Measurements from ENCODE around the gene SLC4A3. TPM values are rescaled to one million over a fixed set of nuclear protein-coding genes. Genes with fewer than 3 reads are reported as not detected.

Gene SLC4A3
- total RNA-seq, 4 donors from 2014 or later: 0.48 to 3.2 (median 2.1) TPM

DNA sequence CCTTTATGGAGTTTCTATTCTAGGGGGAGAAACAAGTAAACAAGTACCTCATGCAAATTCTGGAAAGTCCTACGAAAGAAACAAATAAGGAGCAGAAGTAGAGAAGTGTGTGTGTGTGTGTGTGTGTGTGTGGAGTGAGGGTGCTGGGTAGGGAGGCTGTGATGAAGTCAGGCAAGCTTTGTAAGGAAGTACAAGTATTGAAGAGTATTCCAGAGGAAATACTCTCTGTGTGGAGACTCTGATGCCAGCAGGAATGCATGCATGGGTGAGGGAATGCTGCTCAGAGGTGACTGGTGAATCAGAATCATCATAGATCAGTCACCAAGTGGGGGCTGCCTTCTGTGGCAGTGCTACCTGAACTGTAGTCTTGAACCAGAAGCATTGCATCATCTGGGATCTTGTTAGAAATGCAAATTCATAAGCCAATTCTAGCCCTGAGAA lies 34.5 kb downstream of the SLC4A3 start:
- DNase-seq (ENCODE audit: low spot score in 2 of 2): peak in 1 of 2 donors; percentile 6
- Histone ChIP-seq H3K36me3 (no peaks in the 10 kb centered on the region), H3K27me3 (peaks cover 15% of the 10 kb centered on the region), H3K9me3 (no peaks in the 10 kb centered on the region), H3K27ac (no peak overlapping the region), H3K4me1 (no peaks in the 10 kb centered on the region), H3K4me3 (no peak overlapping the region)
- TF ChIP-seq CTCF (IDR thresholded peaks at IDR 0.05): no peak
- TF ChIP-seq POLR2A (IDR thresholded peaks at IDR 0.05): no peak
- no peak for TF ChIP-seq POLR2AphosphoS5 (IDR thresholded peaks at IDR 0.05)
- no peak for TF ChIP-seq EP300 (IDR thresholded peaks at IDR 0.05)
- WGBS: 80% methylated on average over 1 of the region's 1 CpG

GRCh38 chr2:219662566-219662965 lies 35.1 kb downstream of the SLC4A3 start:
- TF ChIP-seq EP300 (IDR thresholded peaks at IDR 0.05): no peak
- TF ChIP-seq CTCF (IDR thresholded peaks at IDR 0.05): no peak
- no peak for TF ChIP-seq POLR2A (IDR thresholded peaks at IDR 0.05)
- no peaks in the 10 kb centered on the region for H3K4me1 ChIP-seq
- H3K27me3 ChIP-seq: peaks cover 15% of the 10 kb centered on the region
- no peak overlapping the region for H3K4me3 ChIP-seq
- H3K36me3 ChIP-seq: no peaks in the 10 kb centered on the region
- DNase-seq (ENCODE audit: low spot score in 2 of 2): peak in 1 of 2 donors; percentile 24
- H3K27ac ChIP-seq: no peak overlapping the region
- H3K9me3 ChIP-seq: no peaks in the 10 kb centered on the region

- WGBS: 81% methylated on average over 11 of the region's 11 CpGs
- DNase-seq (ENCODE audit: low spot score in 2 of 2): peak in 1 of 2 donors; percentile 23
- TF ChIP-seq EP300 (IDR thresholded peaks at IDR 0.05) (no peak), POLR2A (IDR thresholded peaks at IDR 0.05) (no peak), CTCF (IDR thresholded peaks at IDR 0.05) (no peak)
These were observed 35.8 kb downstream of the SLC4A3 start for GRCh38 chr2:219663116-219663762.

GRCh38 chr2:219664041-219664440 lies 36.6 kb downstream of the SLC4A3 start:
- H3K4me3 ChIP-seq: no peak overlapping the region
- H3K4me1 ChIP-seq: no peaks in the 10 kb centered on the region
- peaks cover 11% of the 10 kb centered on the region for H3K27me3 ChIP-seq
- H3K36me3 ChIP-seq: no peaks in the 10 kb centered on the region
- peak in 1 of 2 donors; percentile 24 for DNase-seq (ENCODE audit: low spot score in 2 of 2)
- H3K27ac ChIP-seq: no peak overlapping the region
- no peak for TF ChIP-seq EP300 (IDR thresholded peaks at IDR 0.05)
- TF ChIP-seq CTCF (IDR thresholded peaks at IDR 0.05): no peak
- TF ChIP-seq POLR2AphosphoS5 (IDR thresholded peaks at IDR 0.05): no peak
- TF ChIP-seq POLR2A (IDR thresholded peaks at IDR 0.05): no peak
- H3K9me3 ChIP-seq: no peaks in the 10 kb centered on the region
- 96% methylated on average over 5 of the region's 5 CpGs for WGBS

More at GRCh38 chr2:219663116-219663762, 35.8 kb downstream of the SLC4A3 start:
- Histone ChIP-seq H3K36me3 (no peaks in the 10 kb centered on the region), H3K27me3 (peaks cover 13% of the 10 kb centered on the region), H3K27ac (no peak overlapping the region), H3K9me3 (no peaks in the 10 kb centered on the region), H3K4me1 (no peaks in the 10 kb centered on the region), H3K4me3 (no peak overlapping the region)

DNA sequence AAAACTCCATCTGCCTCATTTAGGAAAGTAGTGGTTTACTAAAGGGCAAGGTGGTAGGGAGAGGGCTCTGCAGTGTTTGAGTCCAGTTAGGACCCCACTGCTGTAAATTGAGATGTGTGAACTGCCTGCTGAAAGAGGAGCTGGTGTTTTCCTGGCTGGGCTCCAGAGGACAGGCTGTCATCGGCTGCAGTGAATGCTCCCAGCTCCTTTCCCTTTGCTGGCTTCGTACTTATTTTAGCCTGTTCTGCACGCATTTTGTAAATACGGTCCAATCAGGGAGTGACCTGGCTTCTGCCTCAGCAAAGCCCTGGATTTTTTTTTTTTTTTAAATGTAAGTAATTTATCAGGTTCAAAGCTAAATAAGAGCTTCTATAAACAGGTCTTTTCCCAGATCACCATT lies 37.5 kb downstream of the SLC4A3 start:
- Histone ChIP-seq H3K4me1 (no peaks in the 10 kb centered on the region), H3K9me3 (no peaks in the 10 kb centered on the region), H3K4me3 (no peak overlapping the region), H3K27ac (no peak overlapping the region), H3K27me3 (peaks cover 11% of the 10 kb centered on the region), H3K36me3 (no peaks in the 10 kb centered on the region)
- TF ChIP-seq EP300 (IDR thresholded peaks at IDR 0.05): no peak
- no peak for TF ChIP-seq CTCF (IDR thresholded peaks at IDR 0.05)
- no peak for TF ChIP-seq POLR2A (IDR thresholded peaks at IDR 0.05)
- no peak for TF ChIP-seq POLR2AphosphoS5 (IDR thresholded peaks at IDR 0.05)
- DNase-seq (ENCODE audit: low spot score in 2 of 2): no peak
- 62% methylated on average over 4 of the region's 4 CpGs for WGBS

Data from suprapubic skin (tissue), 4 donors.